GM12875 (cell line): ENCODE data around the gene GIMAP8.

ENCODE experiments used
- H3K4me3 ChIP-seq: one replicate; pipeline ENCODE4 v1.5.1; 2011; ENCODE audit warnings: low read depth, low read length, control low read depth
- CTCF ChIP-seq: IDR thresholded peaks from 2 replicates; pipeline ENCODE4 v1.5.1; 2011; ENCODE audit warnings: low read depth, mild to moderate bottlenecking, control low read depth, inconsistent platforms, low read length, moderate library complexity, borderline replicate concordance; ENCODE audit not compliant: insufficient read depth

The GIMAP8 gene

GRCh38 chr7:150450491-150451001 lies at the start of gene GIMAP8:
Gene GIMAP8 (plus strand): TSS chr7:150450630. CDS start chr7:150466699, 16,069 bp downstream.
- no peak for TF ChIP-seq CTCF
- H3K4me3 ChIP-seq: peak within 1 kb of the TSS; percentile 88

GRCh38 chr7:150400788-150401423 lies 49.5 kb upstream of the GIMAP8 start:
- no peak for TF ChIP-seq CTCF
- no peak overlapping the region for H3K4me3 ChIP-seq

GRCh38 chr7:150401424-150401790 lies 49.0 kb upstream of the GIMAP8 start:
- H3K4me3 ChIP-seq: no peak overlapping the region
- no peak for TF ChIP-seq CTCF

GRCh38 chr7:150401861-150402631 lies 48.4 kb upstream of the GIMAP8 start:
- H3K4me3 ChIP-seq: no peak overlapping the region
- no peak for TF ChIP-seq CTCF

- H3K4me3 ChIP-seq: no peak overlapping the region
Measured at GRCh38 chr7:150402671-150403321, 47.6 kb upstream of the GIMAP8 start.

More at GRCh38 chr7:150402671-150403321, 47.6 kb upstream of the GIMAP8 start:
- TF ChIP-seq CTCF: no peak
